ENCODE data around the gene BAZ2B. TPM values are rescaled to one million over a fixed set of nuclear protein-coding genes. Genes with fewer than 3 reads are reported as not detected.

BAZ2B gene
- total RNA-seq, 1 experiment from 2014 or later = 54.9 TPM

DNA sequence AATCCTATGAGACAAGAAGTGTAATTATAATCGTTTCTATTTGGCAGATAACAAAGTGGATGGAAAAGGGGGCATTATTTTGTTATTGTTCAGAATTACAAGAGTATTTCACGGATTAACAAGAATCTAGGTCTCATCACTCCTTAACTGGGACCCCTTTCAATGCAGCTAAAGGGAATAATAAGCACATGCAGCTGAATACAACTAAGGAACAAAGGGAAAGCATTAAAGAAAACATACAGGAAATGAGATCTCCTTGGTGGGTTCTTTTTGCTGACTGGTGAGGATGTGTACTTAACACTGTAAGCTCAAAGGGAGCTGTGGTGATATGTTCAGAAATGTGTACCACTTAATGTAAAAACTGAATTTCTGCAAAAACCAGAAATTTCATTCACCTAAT is 189.3 kb downstream of the BAZ2B start:
- no peak overlapping the region for H3K4me3 Mint-ChIP-seq
- WGBS (ENCODE audit: extremely low coverage, insufficient read length, low lambda C conversion rate) = no CpG with 5 or more reads among the region's 2 CpGs
- no peaks in the 10 kb centered on the region for H3K4me1 Mint-ChIP-seq
- no peaks in the 10 kb centered on the region for H3K9me3 ChIP-seq (ENCODE audit: control insufficient read depth, low read depth, low read length)
- H3K27me3 ChIP-seq (ENCODE audit: insufficient read depth, low read length) = no peaks in the 10 kb centered on the region
- H3K9me3 Mint-ChIP-seq = peaks cover 0 to 6% of the 10 kb centered on the region in 2 experiments; a peak in 2 of 5 replicates
- no peaks in the 10 kb centered on the region for H4K20me1 ChIP-seq (ENCODE audit: control insufficient read depth, insufficient read depth, insufficient read length)
- no peak overlapping the region for H3K56ac ChIP-seq (ENCODE audit: insufficient read length, low read depth, low read length)
- H2BK12ac ChIP-seq (ENCODE audit: insufficient read length, low read depth, low read length) = no peak overlapping the region
- H2BK5ac ChIP-seq (ENCODE audit: insufficient read length, low read length) = no peak overlapping the region
- no peak overlapping the region for H3K27ac ChIP-seq (ENCODE audit: insufficient read length, low read depth, low read length)
- no peaks in the 10 kb centered on the region for H3K4me1 ChIP-seq (ENCODE audit: insufficient read depth, low read length)
- no peak overlapping the region for H4K5ac ChIP-seq (ENCODE audit: insufficient read length, low read depth, low read length)
- no peak for DNase-seq
- no peak overlapping the region for H2BK15ac ChIP-seq (ENCODE audit: low read depth, low read length)
- H3K36me3 Mint-ChIP-seq (ENCODE audit: insufficient read depth in 1 of 3, low read depth in 3 of 3) = peaks cover 24 to 41% (median 27%) of the 10 kb centered on the region in 3 experiments
- no peak overlapping the region for H2AFZ ChIP-seq (ENCODE audit: low read length)
- H3K27me3 Mint-ChIP-seq (ENCODE audit: low read depth) = no peaks in the 10 kb centered on the region
- H2AK5ac ChIP-seq (ENCODE audit: insufficient read length, low read length) = no peak overlapping the region
- no peak overlapping the region for H4K8ac ChIP-seq (replicated peaks; ENCODE audit: insufficient read length, low read depth, low read length)
- no peak overlapping the region for H3K23ac ChIP-seq (ENCODE audit: insufficient read length, low read depth, low read length)
- H3K27ac Mint-ChIP-seq = 0 out of 7 replicates have a peak overlapping the region, but pooled peaks of 1 of the 3 experiments have one; percentile 7
- H3T11ph ChIP-seq (ENCODE audit: low read length) = no peak overlapping the region
- TF ChIP-seq, protein P1, sequence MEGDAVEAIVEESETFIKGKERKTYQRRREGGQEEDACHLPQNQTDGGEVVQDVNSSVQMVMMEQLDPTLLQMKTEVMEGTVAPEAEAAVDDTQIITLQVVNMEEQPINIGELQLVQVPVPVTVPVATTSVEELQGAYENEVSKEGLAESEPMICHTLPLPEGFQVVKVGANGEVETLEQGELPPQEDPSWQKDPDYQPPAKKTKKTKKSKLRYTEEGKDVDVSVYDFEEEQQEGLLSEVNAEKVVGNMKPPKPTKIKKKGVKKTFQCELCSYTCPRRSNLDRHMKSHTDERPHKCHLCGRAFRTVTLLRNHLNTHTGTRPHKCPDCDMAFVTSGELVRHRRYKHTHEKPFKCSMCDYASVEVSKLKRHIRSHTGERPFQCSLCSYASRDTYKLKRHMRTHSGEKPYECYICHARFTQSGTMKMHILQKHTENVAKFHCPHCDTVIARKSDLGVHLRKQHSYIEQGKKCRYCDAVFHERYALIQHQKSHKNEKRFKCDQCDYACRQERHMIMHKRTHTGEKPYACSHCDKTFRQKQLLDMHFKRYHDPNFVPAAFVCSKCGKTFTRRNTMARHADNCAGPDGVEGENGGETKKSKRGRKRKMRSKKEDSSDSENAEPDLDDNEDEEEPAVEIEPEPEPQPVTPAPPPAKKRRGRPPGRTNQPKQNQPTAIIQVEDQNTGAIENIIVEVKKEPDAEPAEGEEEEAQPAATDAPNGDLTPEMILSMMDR (conservative IDR thresholded peaks at IDR 0.05) = no peak
- no peak overlapping the region for H3K4ac ChIP-seq (ENCODE audit: low read depth, low read length)
- H4K91ac ChIP-seq (ENCODE audit: insufficient read length, low read depth, low read length) = no peak overlapping the region
- no peaks in the 10 kb centered on the region for H3K79me1 ChIP-seq (ENCODE audit: insufficient read depth, low read depth, low read length, poor library complexity, severe bottlenecking)
- H2BK120ac ChIP-seq (ENCODE audit: low read depth, low read length, poor library complexity, severe bottlenecking) = no peak overlapping the region
- H3K9ac ChIP-seq (ENCODE audit: extremely low read depth, insufficient read length, low read length) = no peak overlapping the region
- H3K79me2 ChIP-seq (ENCODE audit: insufficient read depth, low read length) = no peaks in the 10 kb centered on the region
- H3K4me2 ChIP-seq (ENCODE audit: insufficient read depth, insufficient read length, low read length) = no peak overlapping the region
- H3K23me2 ChIP-seq (ENCODE audit: insufficient read length, low read depth, low read length, poor library complexity, severe bottlenecking) = no peaks in the 10 kb centered on the region
- no peak overlapping the region for H2BK20ac ChIP-seq (ENCODE audit: low read depth, low read length, poor library complexity, severe bottlenecking)
- no peak overlapping the region for H3K14ac ChIP-seq (ENCODE audit: insufficient read depth, low read length)
- no peak overlapping the region for H3K18ac ChIP-seq (ENCODE audit: insufficient read length, low read depth, low read length)

All from H9 (cell line).